SK-N-SH treated with all-trans-retinoic acid at 6 μM for 48 hours (cell line): ENCODE measurements around the gene ZNF175.

Experiments used
- ATAC-seq: fragments of 200-7000 bp; cut with Tn5 transposase; 3 replicates; pipeline ENCODE4 v1.9.1; 2020; ENCODE audit warnings: mild to moderate bottlenecking, moderate library complexity
- ARNTL ChIP-seq: fragments of 450-650 bp; formaldehyde crosslinking; IDR thresholded peaks from 2 replicates; pipeline ENCODE4 v1.5.0; 2020; ENCODE audit warnings: low read depth, mild to moderate bottlenecking, moderate library complexity, borderline replicate concordance
- BACH2 ChIP-seq: fragments of 250-450 bp; sonication (Bioruptor Pico); IDR thresholded peaks from 2 replicates; pipeline ENCODE4 v1.9.0; 2021; ENCODE audit warnings: mild to moderate bottlenecking, borderline replicate concordance
- CREB5 ChIP-seq: fragments of 250-450 bp; sonication (Bioruptor Pico); IDR thresholded peaks from 2 replicates; pipeline ENCODE4 v1.5.1; 2020; ENCODE audit warnings: low read depth, mild to moderate bottlenecking, moderate library complexity
- CSDC2 ChIP-seq: fragments of 250-450 bp; sonication (Bioruptor Pico); IDR thresholded peaks from 2 replicates; pipeline ENCODE4 v1.5.0; 2020; ENCODE audit warnings: mild to moderate bottlenecking, moderate library complexity
- CSRNP3 ChIP-seq: fragments of 250-450 bp; sonication (Bioruptor Pico); IDR thresholded peaks from 2 replicates; pipeline ENCODE4 v1.5.1; 2021; ENCODE audit warnings: mild to moderate bottlenecking, moderate library complexity
- ESRRG ChIP-seq: fragments of 250-450 bp; sonication (Bioruptor Pico); IDR thresholded peaks from 2 replicates; pipeline ENCODE4 v1.6.1; 2021; ENCODE audit warnings: mild to moderate bottlenecking
- GLIS3 ChIP-seq: fragments of 250-450 bp; sonication (Bioruptor Pico); IDR thresholded peaks from 2 replicates; pipeline ENCODE4 v1.5.0; 2020; ENCODE audit warnings: mild to moderate bottlenecking, moderate library complexity
- ISL1 ChIP-seq: fragments of 250-450 bp; sonication (Bioruptor Pico); IDR thresholded peaks from 2 replicates; pipeline ENCODE4 v2.1.2; 2022; ENCODE audit warnings: mild to moderate bottlenecking, moderate library complexity
- OSR1 ChIP-seq: fragments of 250-450 bp; sonication (Bioruptor Pico); IDR thresholded peaks from 2 replicates; pipeline ENCODE4 v1.8.0; 2022; ENCODE audit warnings: moderate library complexity, mild to moderate bottlenecking, inconsistent platforms
- PATZ1 ChIP-seq: fragments of 250-450 bp; sonication (Bioruptor Pico); IDR thresholded peaks from 2 replicates; pipeline ENCODE4 v1.8.0; 2020; ENCODE audit warnings: mild to moderate bottlenecking, moderate library complexity, borderline replicate concordance
- POU6F1 ChIP-seq: fragments of 250-450 bp; sonication (Bioruptor Pico); IDR thresholded peaks from 2 replicates; pipeline ENCODE4 v1.8.0; 2021; ENCODE audit warnings: low read depth, mild to moderate bottlenecking, moderate library complexity, borderline replicate concordance
- RARB ChIP-seq: fragments of 250-450 bp; sonication (Bioruptor Pico); IDR thresholded peaks from 2 replicates; pipeline ENCODE4 v1.8.0; 2021; ENCODE audit warnings: mild to moderate bottlenecking, moderate library complexity
- SNAI2 ChIP-seq: fragments of 250-450 bp; sonication (Bioruptor Pico); IDR thresholded peaks from 2 replicates; pipeline ENCODE4 v1.5.0; 2020; ENCODE audit warnings: mild to moderate bottlenecking, moderate library complexity
- TOX ChIP-seq: fragments of 250-450 bp; sonication (Bioruptor Pico); IDR thresholded peaks from 2 replicates; pipeline ENCODE4 v1.8.0; 2021; ENCODE audit warnings: mild to moderate bottlenecking, moderate library complexity, borderline replicate concordance
- ZC3H10 ChIP-seq: fragments of 250-450 bp; sonication (Bioruptor Pico); IDR thresholded peaks from 2 replicates; pipeline ENCODE4 v1.5.1; 2021; ENCODE audit warnings: mild to moderate bottlenecking, moderate library complexity
- ZFP3 ChIP-seq: fragments of 250-450 bp; sonication (Bioruptor Pico); IDR thresholded peaks from 2 replicates; pipeline ENCODE4 v1.5.0; 2020; ENCODE audit warnings: mild to moderate bottlenecking, moderate library complexity
- ZFP30 ChIP-seq: fragments of 450-650 bp; formaldehyde crosslinking; IDR thresholded peaks from 2 replicates; pipeline ENCODE4 v1.5.0; 2022; ENCODE audit warnings: mild to moderate bottlenecking, moderate library complexity
- ZNF565 ChIP-seq: fragments of 450-650 bp; formaldehyde crosslinking; conservative IDR thresholded peaks from 2 replicates; pipeline ENCODE4 v1.5.0; 2020; ENCODE audit warnings: low read depth, mild to moderate bottlenecking, moderate library complexity
- ZNF70 ChIP-seq: fragments of 450-650 bp; formaldehyde crosslinking; IDR thresholded peaks from 2 replicates; pipeline ENCODE4 v1.5.0; 2020; ENCODE audit warnings: mild to moderate bottlenecking, moderate library complexity
- ZNF8 ChIP-seq: fragments of 450-650 bp; formaldehyde crosslinking; IDR thresholded peaks from 2 replicates; pipeline ENCODE4 v1.5.0; 2020; ENCODE audit warnings: mild to moderate bottlenecking, moderate library complexity

The ZNF175 gene

GRCh38 chr19:51547397-51548212, 23.5 kb upstream of the ZNF175 start (continued):
- TF ChIP-seq BACH2 (CRISPR knock-in tag) (no peak), CSRNP3 (no peak), TOX (no peak)
- TF ChIP-seq, all 23 proteins: peak for 0

- ATAC-seq = no peak
- TF ChIP-seq ZC3H10 (CRISPR knock-in tag) = no peak
- no peak for TF ChIP-seq SNAI2 (CRISPR knock-in tag)
- TF ChIP-seq ISL1 (CRISPR knock-in tag) = no peak
- no peak for TF ChIP-seq ESRRG
- no peak for TF ChIP-seq BACH2 (CRISPR knock-in tag)
Observed at GRCh38 chr19:51548213-51548651, 22.9 kb upstream of the ZNF175 start.

GRCh38 chr19:51548891-51549305, 22.2 kb upstream of the ZNF175 start:
- ATAC-seq = no peak
- no peak for TF ChIP-seq ZNF8 (CRISPR knock-in tag)
- TF ChIP-seq ISL1 (CRISPR knock-in tag) = no peak
- TF ChIP-seq RARB = no peak
- no peak for TF ChIP-seq ZFP30 (CRISPR knock-in tag)
- TF ChIP-seq ARNTL = no peak
- no peak for TF ChIP-seq ZNF70 (CRISPR knock-in tag)
- no peak for TF ChIP-seq POU6F1
- no peak for TF ChIP-seq TOX
- no peak for TF ChIP-seq OSR1 (CRISPR knock-in tag)
- no peak for TF ChIP-seq ESRRG

GRCh38 chr19:51549533-51550324, 21.4 kb upstream of the ZNF175 start:
- no peak for ATAC-seq
- TF ChIP-seq CSRNP3 = no peak
- no peak for TF ChIP-seq BACH2 (CRISPR knock-in tag)
- TF ChIP-seq ISL1 (CRISPR knock-in tag) = no peak
- no peak for TF ChIP-seq CSDC2 (CRISPR knock-in tag)
- TF ChIP-seq PATZ1 (CRISPR knock-in tag) = no peak
- TF ChIP-seq, all 23 proteins: peak for 0

GRCh38 chr19:51550848-51551672, 20.0 kb upstream of the ZNF175 start:
- TF ChIP-seq CREB5 (CRISPR knock-in tag) (no peak), TOX (no peak), ARNTL (no peak), ZC3H10 (CRISPR knock-in tag) (no peak), PATZ1 (CRISPR knock-in tag) (no peak), CSDC2 (CRISPR knock-in tag) (no peak), ZFP3 (no peak), BACH2 (CRISPR knock-in tag) (no peak), ZNF565 (no peak), GLIS3 (CRISPR knock-in tag) (no peak)
- no peak for ATAC-seq
